Tibial artery (tissue), 4 donors: Measurements from ENCODE around the gene CDH11.

Experiments used
- DNase-seq, 2 donors: peaks; one replicate each; pipeline ENCODE4 v3.0.0-alpha.2; 2019
- H3K27ac ChIP-seq, 2 donors: fragments of 200-600 bp; sonication (generic) in 1 of 2; 1 replicate in 1 of 2; 2 replicates in 1 of 2; pipeline ENCODE4 v1.5.1; 2018 to 2019; ENCODE audit warnings: mild to moderate bottlenecking in 1 of 2
- H3K27me3 ChIP-seq, 2 donors: fragments of 200-600 bp; sonication (generic) in 1 of 2; one replicate each; pipeline versions ENCODE4 v1.5.1 to v1.6.0; 2016 to 2019
- H3K36me3 ChIP-seq, 3 donors: fragments of 200-600 bp; sonication (generic) in 2 of 3; one replicate each; pipeline ENCODE4 v1.5.1; 2016 to 2019; ENCODE audit warnings: mild to moderate bottlenecking in 2 of 3
- H3K4me1 ChIP-seq, 4 donors: fragments of 200-600 bp; sonication (generic) in 2 of 4; 1 replicate in 3 of 4; 2 replicates in 1 of 4; pipeline ENCODE4 v1.5.1; 2016 to 2019
- H3K4me3 ChIP-seq, 2 donors: fragments of 200-600 bp; sonication (generic) in 1 of 2; 1 replicate in 1 of 2; 2 replicates in 1 of 2; pipeline ENCODE4 v1.5.1; 2018 to 2019; ENCODE audit warnings: mild to moderate bottlenecking in 2 of 2
- H3K9me3 ChIP-seq, 3 donors: fragments of 200-600 bp; sonication (generic) in 1 of 3; one replicate each; pipeline ENCODE4 v1.5.1; 2016 to 2019
- CTCF ChIP-seq, 2 experiments: fragments of 200-600 bp in 1 of 2; fragments of 450-650 bp in 1 of 2; IDR thresholded peaks; one replicate each; pipeline ENCODE4 v1.5.1; 2017 to 2019; ENCODE audit warnings: antibody characterized with exemption in 2 of 2, mild to moderate bottlenecking in 1 of 2, moderate library complexity in 1 of 2
- intact Hi-C: fragments of 100-400 bp; cut with DNase I; formaldehyde crosslinking; loops from one replicate; pipeline ENCODE4 v1.15.0; 2023; ENCODE audit warnings: low total_unique reads

Gene CDH11

GRCh38 chr16:65095906-65096305, 26.0 kb downstream of the CDH11 start:
- intact Hi-C loops: no loop called here
- no peak for TF ChIP-seq CTCF (IDR thresholded peaks at IDR 0.05)
- no peak for DNase-seq
- H3K27ac ChIP-seq: no peak overlapping the region
- no peaks in the 10 kb centered on the region for H3K9me3 ChIP-seq
- no peaks in the 10 kb centered on the region for H3K27me3 ChIP-seq
- H3K4me3 ChIP-seq: no peak overlapping the region
- no peaks in the 10 kb centered on the region for H3K4me1 ChIP-seq
- no peaks in the 10 kb centered on the region for H3K36me3 ChIP-seq

GRCh38 chr16:65095090-65095728, 26.7 kb downstream of the CDH11 start:
- H3K36me3 ChIP-seq: no peaks in the 10 kb centered on the region
- H3K27me3 ChIP-seq: no peaks in the 10 kb centered on the region
- intact Hi-C loops: no loop called here
- no peak for TF ChIP-seq CTCF (IDR thresholded peaks at IDR 0.05)
- H3K9me3 ChIP-seq: no peaks in the 10 kb centered on the region
- no peak overlapping the region for H3K4me3 ChIP-seq
- no peak overlapping the region for H3K27ac ChIP-seq
- DNase-seq: no peak
- no peaks in the 10 kb centered on the region for H3K4me1 ChIP-seq

GRCh38 chr16:65094009-65094408, 27.9 kb downstream of the CDH11 start:
- Histone ChIP-seq H3K4me1 (no peaks in the 10 kb centered on the region), H3K27me3 (no peaks in the 10 kb centered on the region), H3K36me3 (no peaks in the 10 kb centered on the region), H3K4me3 (no peak overlapping the region), H3K9me3 (no peaks in the 10 kb centered on the region), H3K27ac (no peak overlapping the region)
- no peak for TF ChIP-seq CTCF (IDR thresholded peaks at IDR 0.05)
- intact Hi-C loops: no loop called here
- no peak for DNase-seq

- Histone ChIP-seq H3K36me3 (no peaks in the 10 kb centered on the region), H3K4me3 (no peak overlapping the region), H3K9me3 (no peaks in the 10 kb centered on the region), H3K27ac (no peak overlapping the region), H3K27me3 (no peaks in the 10 kb centered on the region), H3K4me1 (no peaks in the 10 kb centered on the region)
- no peak for TF ChIP-seq CTCF (IDR thresholded peaks at IDR 0.05)
- no peak for DNase-seq
- intact Hi-C loops: no loop called here
Measured at GRCh38 chr16:65083164-65083857, 38.6 kb downstream of the CDH11 start.

- Histone ChIP-seq H3K4me3 (no peak overlapping the region), H3K36me3 (no peaks in the 10 kb centered on the region), H3K9me3 (no peaks in the 10 kb centered on the region), H3K4me1 (no peaks in the 10 kb centered on the region), H3K27ac (no peak overlapping the region), H3K27me3 (no peaks in the 10 kb centered on the region)
- intact Hi-C loops: no loop called here
- no peak for DNase-seq
- no peak for TF ChIP-seq CTCF (IDR thresholded peaks at IDR 0.05)
Measured at GRCh38 chr16:65079549-65079948, 42.3 kb downstream of the CDH11 start.
